ENCODE data around the gene LYST. TPM values are rescaled to one million over a fixed set of nuclear protein-coding genes. Genes with fewer than 3 reads are reported as not detected.

LYST gene
- polyA plus RNA-seq, 3 donors = 46.3 to 128 (median 67.9) TPM

DNA sequence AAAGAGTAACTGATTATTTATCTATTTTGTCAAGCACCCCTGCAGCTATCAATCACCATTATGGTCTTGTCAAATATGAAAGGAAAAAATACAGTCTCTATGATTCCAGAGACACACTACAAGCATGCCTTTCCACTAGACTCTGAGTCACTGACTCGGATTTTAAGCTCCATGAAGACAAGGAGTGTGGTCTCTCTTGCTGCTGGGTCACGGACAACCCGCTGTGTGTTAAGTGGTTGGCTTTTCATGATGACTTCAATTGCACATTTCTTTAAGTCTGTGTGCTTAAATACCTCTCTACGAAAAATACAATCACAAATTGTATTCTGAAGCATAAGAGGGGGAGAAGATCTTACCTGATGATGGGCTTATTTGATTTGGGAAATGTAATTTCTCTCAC lies 203.1 kb downstream of the LYST start:
- Mint-ChIP-seq H3K4me3 (no peak overlapping the region), H3K27ac (no peak overlapping the region), H3K36me3 (peaks cover 58 to 81% of the 10 kb centered on the region in 2 donors), H3K4me1 (no peaks in the 10 kb centered on the region), H3K9me3 (peaks cover 0 to 2% (median 0%) of the 10 kb centered on the region in 7 donors), H3K27me3 (ENCODE audit: low read depth in 3 of 3) (peaks cover 0 to 1% (median 0%) of the 10 kb centered on the region in 3 donors)
- no CpG with 5 or more reads among the region's 4 CpGs for WGBS (ENCODE audit: insufficient coverage)
- H3K27ac ChIP-seq (ENCODE audit: low read depth in 1 of 2, low read length in 2 of 2) = no peak overlapping the region
- no peak overlapping the region for H3K9ac ChIP-seq (ENCODE audit: insufficient read depth, low read length, poor library complexity, severe bottlenecking)
- H4K20me1 ChIP-seq (ENCODE audit: insufficient read depth, low read length) = peaks cover 83% of the 10 kb centered on the region
- no peaks in the 10 kb centered on the region for H3K27me3 ChIP-seq (ENCODE audit: control insufficient read depth in 2 of 2, insufficient read depth in 2 of 2, low read length in 2 of 2)
- H2AFZ ChIP-seq (ENCODE audit: insufficient read depth, low read depth, low read length, poor library complexity, severe bottlenecking) = no peak overlapping the region
- no peaks in the 10 kb centered on the region for H3K9me3 ChIP-seq (replicated peaks in 1 of 2; ENCODE audit: control insufficient read depth in 1 of 2, insufficient read depth in 1 of 2, low read length in 2 of 2)
- intact Hi-C loops (cut with micrococcal nuclease) = no loop called here
- H3K36me3 ChIP-seq (replicated peaks in 1 of 2; ENCODE audit: control insufficient read depth in 1 of 2, insufficient read depth in 2 of 2, low read length in 2 of 2) = peaks cover 74 to 85% of the 10 kb centered on the region in 2 donors
- H3K4me1 ChIP-seq (ENCODE audit: control insufficient read depth in 1 of 2, insufficient read depth in 2 of 2, low read length in 2 of 2) = no peaks in the 10 kb centered on the region
- H3K4me2 ChIP-seq (replicated peaks; ENCODE audit: extremely low read depth, low read length, poor library complexity, severe bottlenecking) = no peak overlapping the region
- TF ChIP-seq, protein P1, sequence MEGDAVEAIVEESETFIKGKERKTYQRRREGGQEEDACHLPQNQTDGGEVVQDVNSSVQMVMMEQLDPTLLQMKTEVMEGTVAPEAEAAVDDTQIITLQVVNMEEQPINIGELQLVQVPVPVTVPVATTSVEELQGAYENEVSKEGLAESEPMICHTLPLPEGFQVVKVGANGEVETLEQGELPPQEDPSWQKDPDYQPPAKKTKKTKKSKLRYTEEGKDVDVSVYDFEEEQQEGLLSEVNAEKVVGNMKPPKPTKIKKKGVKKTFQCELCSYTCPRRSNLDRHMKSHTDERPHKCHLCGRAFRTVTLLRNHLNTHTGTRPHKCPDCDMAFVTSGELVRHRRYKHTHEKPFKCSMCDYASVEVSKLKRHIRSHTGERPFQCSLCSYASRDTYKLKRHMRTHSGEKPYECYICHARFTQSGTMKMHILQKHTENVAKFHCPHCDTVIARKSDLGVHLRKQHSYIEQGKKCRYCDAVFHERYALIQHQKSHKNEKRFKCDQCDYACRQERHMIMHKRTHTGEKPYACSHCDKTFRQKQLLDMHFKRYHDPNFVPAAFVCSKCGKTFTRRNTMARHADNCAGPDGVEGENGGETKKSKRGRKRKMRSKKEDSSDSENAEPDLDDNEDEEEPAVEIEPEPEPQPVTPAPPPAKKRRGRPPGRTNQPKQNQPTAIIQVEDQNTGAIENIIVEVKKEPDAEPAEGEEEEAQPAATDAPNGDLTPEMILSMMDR (IDR thresholded peaks at IDR 0.05) = no peak
- no peak for DNase-seq
- no peaks in the 10 kb centered on the region for H3K79me2 ChIP-seq (ENCODE audit: insufficient read depth, low read length)
- H3K4me3 ChIP-seq (replicated peaks in 1 of 3; ENCODE audit: low read depth in 2 of 3, low read length in 3 of 3) = no peak overlapping the region

DNA sequence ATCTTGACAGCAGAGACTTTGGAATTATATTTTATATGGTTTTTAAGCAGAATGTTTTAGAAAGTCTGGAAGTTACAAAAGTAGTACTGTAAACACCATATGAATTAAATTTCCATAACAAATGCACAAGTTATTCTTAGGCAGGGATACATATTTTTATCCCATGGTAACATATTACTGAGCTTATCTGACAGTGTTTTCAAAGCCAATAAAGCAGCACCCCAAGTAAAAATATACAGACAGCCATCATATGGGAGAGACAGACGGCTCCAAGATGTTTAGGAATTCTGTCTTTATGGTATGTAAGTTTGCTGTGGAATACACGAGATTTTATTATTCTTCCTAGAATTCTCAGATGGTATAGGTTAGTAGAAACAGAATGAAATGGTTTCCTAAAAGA lies 205.1 kb downstream of the LYST start:
- H2AFZ ChIP-seq (ENCODE audit: insufficient read depth, low read depth, low read length, poor library complexity, severe bottlenecking) = no peak overlapping the region
- H3K4me1 Mint-ChIP-seq = no peaks in the 10 kb centered on the region
- no peaks in the 10 kb centered on the region for H3K27me3 ChIP-seq (ENCODE audit: control insufficient read depth in 2 of 2, insufficient read depth in 2 of 2, low read length in 2 of 2)
- DNase-seq = no peak
- peaks cover 69% of the 10 kb centered on the region for H4K20me1 ChIP-seq (ENCODE audit: insufficient read depth, low read length)
- TF ChIP-seq, protein P1 (IDR thresholded peaks at IDR 0.05) = no peak
- peaks cover 46 to 67% of the 10 kb centered on the region in 2 donors for H3K36me3 Mint-ChIP-seq
- H3K27ac ChIP-seq (ENCODE audit: low read depth in 1 of 2, low read length in 2 of 2) = no peak overlapping the region
- H3K9me3 ChIP-seq (replicated peaks in 1 of 2; ENCODE audit: control insufficient read depth in 1 of 2, insufficient read depth in 1 of 2, low read length in 2 of 2) = no peaks in the 10 kb centered on the region
- no peak overlapping the region for H3K27ac Mint-ChIP-seq
- H3K4me3 Mint-ChIP-seq = no peak overlapping the region
- no peak overlapping the region for H3K4me2 ChIP-seq (replicated peaks; ENCODE audit: extremely low read depth, low read length, poor library complexity, severe bottlenecking)
- peaks cover 0 to 2% (median 0%) of the 10 kb centered on the region in 7 donors for H3K9me3 Mint-ChIP-seq
- WGBS (ENCODE audit: insufficient coverage) = no CpG with 5 or more reads among the region's 2 CpGs
- H3K36me3 ChIP-seq (replicated peaks in 1 of 2; ENCODE audit: control insufficient read depth in 1 of 2, insufficient read depth in 2 of 2, low read length in 2 of 2) = peaks cover 56 to 67% of the 10 kb centered on the region in 2 donors
- no peaks in the 10 kb centered on the region for H3K79me2 ChIP-seq (ENCODE audit: insufficient read depth, low read length)
- no peak overlapping the region for H3K9ac ChIP-seq (ENCODE audit: insufficient read depth, low read length, poor library complexity, severe bottlenecking)
- no peak overlapping the region for H3K4me3 ChIP-seq (replicated peaks in 1 of 3; ENCODE audit: low read depth in 2 of 3, low read length in 3 of 3)
- intact Hi-C loops (cut with micrococcal nuclease) = no loop called here
- H3K27me3 Mint-ChIP-seq (ENCODE audit: low read depth in 3 of 3) = peaks cover 2 to 3% (median 2%) of the 10 kb centered on the region in 3 donors
- no peaks in the 10 kb centered on the region for H3K4me1 ChIP-seq (ENCODE audit: control insufficient read depth in 1 of 2, insufficient read depth in 2 of 2, low read length in 2 of 2)

Measured in CD14-positive monocyte (primary cell).